Measurements from ENCODE around the gene MORC1.

MORC1 gene

DNA sequence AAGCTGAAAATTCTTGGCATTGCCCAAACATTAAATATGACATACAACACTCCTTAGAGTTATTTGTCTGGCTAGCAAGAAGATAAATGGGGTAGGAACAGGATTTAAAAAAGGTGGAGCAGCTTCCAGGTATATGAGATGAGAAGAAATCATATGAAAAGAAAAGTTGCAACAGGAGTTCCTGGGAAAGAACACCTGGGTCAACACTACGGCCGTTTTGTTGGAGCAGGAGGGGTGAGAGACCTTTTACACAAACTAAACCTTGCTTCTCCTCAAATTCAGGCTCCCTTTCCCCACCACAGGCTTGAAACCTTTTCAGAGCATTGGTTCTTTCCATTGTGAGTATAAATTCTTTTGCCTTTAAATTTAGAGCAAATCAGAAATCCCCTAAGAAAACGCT, 145.5 kb downstream of the MORC1 start:
- CTCF ChIA-PET: no interaction called here
- no peaks in the 10 kb centered on the region for H3K9me3 Mint-ChIP-seq
- no peak overlapping the region for H3K4me3 Mint-ChIP-seq
- no peak overlapping the region for H3K27ac Mint-ChIP-seq
- DNase-seq: no peak
- H3K27me3 Mint-ChIP-seq: peaks cover 7% of the 10 kb centered on the region
- no peaks in the 10 kb centered on the region for H3K36me3 Mint-ChIP-seq
- no peaks in the 10 kb centered on the region for H3K4me1 Mint-ChIP-seq

DNA sequence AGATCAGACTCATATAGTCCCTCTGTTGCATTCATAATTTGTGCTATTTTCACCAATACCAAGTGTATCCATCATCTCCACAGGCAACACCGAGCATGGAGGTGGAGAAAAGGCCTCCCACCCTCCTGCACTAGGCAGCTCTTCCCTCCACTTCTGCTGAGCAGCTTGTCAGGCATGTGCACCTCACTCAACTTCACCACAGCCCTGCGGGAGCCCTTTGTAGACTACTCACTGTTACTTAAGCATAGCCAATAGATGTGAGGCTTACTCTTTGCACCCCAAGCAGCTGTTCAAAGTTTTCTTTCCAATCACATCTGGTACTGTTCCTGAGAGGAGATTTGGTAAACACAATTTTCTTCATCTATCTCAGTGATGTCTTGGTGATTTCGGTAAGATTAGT, 147.4 kb downstream of the MORC1 start:
- no peak overlapping the region for H3K4me3 Mint-ChIP-seq
- no peaks in the 10 kb centered on the region for H3K36me3 Mint-ChIP-seq
- CTCF ChIA-PET: interaction anchor here (2.0 kb wide), 1 partner anchor 53 kb away, joined by 6 read pairs; no protein-coding TSS in a partner anchor
- no peak overlapping the region for H3K27ac Mint-ChIP-seq
- peaks cover 7% of the 10 kb centered on the region for H3K27me3 Mint-ChIP-seq
- H3K4me1 Mint-ChIP-seq: no peaks in the 10 kb centered on the region
- no peak for DNase-seq
- H3K9me3 Mint-ChIP-seq: no peaks in the 10 kb centered on the region

DNA sequence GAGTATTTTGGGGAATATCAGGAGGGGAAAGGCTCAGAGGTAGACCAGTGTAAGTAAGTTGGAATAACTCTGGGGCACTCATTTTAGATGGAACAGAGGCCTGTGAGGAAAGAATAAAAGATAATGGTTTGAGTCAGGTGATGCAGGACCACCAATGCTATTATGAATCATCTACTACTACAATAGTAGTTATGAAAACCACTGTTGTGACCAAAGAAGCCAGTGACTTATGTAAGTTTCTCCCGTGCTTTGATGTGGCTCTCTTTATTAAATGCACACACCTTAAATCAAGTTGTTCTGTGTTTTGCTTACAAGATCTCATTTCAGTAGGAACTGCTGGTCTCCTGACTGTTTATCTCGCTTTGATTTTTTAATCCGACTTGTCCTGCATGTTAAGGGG, 151.2 kb downstream of the MORC1 start:
- Mint-ChIP-seq H3K4me1 (no peaks in the 10 kb centered on the region), H3K36me3 (no peaks in the 10 kb centered on the region), H3K9me3 (no peaks in the 10 kb centered on the region)

DNA sequence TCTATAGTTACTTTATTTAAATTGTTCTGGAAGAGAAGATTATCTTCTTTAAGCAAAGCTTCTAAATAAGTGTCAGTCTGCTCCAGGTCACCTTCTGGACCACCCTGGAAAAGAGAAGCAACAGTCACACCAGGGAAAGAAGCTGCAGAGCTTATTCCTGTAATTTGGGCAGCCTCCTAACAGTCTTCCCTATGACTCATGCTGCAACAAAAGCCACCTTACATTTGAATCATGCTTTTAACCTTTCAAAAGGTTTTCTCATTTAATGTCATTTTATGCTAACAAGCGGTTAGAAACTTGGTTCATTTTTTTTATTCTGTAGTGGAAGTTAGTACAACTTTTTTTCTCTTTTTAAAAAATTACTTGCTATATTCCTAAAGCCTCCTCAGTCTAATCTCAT, 158.9 kb downstream of the MORC1 start:
- H3K4me3 Mint-ChIP-seq: no peak overlapping the region
- H3K4me1 Mint-ChIP-seq: no peaks in the 10 kb centered on the region
- no peaks in the 10 kb centered on the region for H3K9me3 Mint-ChIP-seq
- H3K36me3 Mint-ChIP-seq: no peaks in the 10 kb centered on the region
- no peak overlapping the region for H3K27ac Mint-ChIP-seq
- no peak for DNase-seq
- CTCF ChIA-PET: no interaction called here
- H3K27me3 Mint-ChIP-seq: peaks cover 8% of the 10 kb centered on the region

More for the DNA sequence above, 151.2 kb downstream of the MORC1 start:
- no peak overlapping the region for H3K27ac Mint-ChIP-seq
- CTCF ChIA-PET: no interaction called here
- no peaks in the 10 kb centered on the region for H3K27me3 Mint-ChIP-seq
- H3K4me3 Mint-ChIP-seq: no peak overlapping the region
- DNase-seq: no peak

DNA sequence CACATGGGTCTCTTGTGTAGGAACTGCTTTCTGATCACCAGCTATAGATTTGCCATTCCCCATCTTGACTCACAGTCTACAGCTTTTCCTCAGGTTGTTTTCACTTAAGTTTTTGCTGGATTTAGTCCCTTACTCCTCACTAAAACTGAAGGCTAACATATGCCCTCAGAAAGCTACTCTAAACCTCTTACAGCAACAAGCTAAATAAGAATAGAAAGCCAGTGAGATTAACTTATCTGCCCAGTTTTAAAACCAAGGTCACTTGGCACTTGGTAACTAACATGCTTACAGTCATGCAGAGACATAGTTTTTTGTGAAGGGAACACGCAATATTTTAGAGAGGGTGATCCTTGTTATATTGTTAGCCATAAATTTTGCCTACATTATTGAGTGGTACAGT, 164.2 kb downstream of the MORC1 start, which contains the start of gene GUCA1C:
Gene GUCA1C, minus strand, starts transcription at position 180 of the 400 bp plus-strand sequence. Its CDS starts 117 bp downstream, at position 63.
- no peak within 1 kb of the TSS for H3K27ac Mint-ChIP-seq
- CTCF ChIA-PET: no interaction called here
- DNase-seq: no peak
- H3K4me1 Mint-ChIP-seq: no peaks in the 10 kb centered on the region
- peaks cover 4% of the 10 kb centered on the region for H3K27me3 Mint-ChIP-seq
- H3K4me3 Mint-ChIP-seq: no peak within 1 kb of the TSS
- no peaks in the 10 kb centered on the region for H3K36me3 Mint-ChIP-seq
- no peaks in the 10 kb centered on the region for H3K9me3 Mint-ChIP-seq

DNA sequence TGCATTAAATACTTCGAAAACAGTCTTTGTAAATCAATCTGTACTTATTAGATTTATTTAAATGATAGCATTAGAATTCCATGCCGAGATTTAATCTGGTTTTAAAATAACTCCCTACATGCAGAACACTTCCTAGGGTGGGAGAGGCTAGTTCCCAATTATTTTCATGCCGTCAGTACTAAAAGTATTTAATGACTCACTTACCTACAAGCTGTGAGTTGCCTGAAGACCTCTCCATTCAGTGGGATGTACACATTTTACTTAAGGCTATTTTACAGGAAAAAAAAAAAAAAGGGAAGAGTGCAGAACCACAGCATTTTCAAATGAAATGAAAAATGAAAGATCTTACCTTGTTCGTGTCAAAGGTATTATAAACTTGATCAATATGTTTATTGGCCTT, 164.7 kb downstream of the MORC1 start:
- Mint-ChIP-seq H3K27me3 (peaks cover 4% of the 10 kb centered on the region), H3K4me1 (no peaks in the 10 kb centered on the region), H3K4me3 (no peak overlapping the region), H3K9me3 (no peaks in the 10 kb centered on the region), H3K27ac (no peak overlapping the region), H3K36me3 (no peaks in the 10 kb centered on the region)
- CTCF ChIA-PET: no interaction called here
- DNase-seq: no peak

DNA sequence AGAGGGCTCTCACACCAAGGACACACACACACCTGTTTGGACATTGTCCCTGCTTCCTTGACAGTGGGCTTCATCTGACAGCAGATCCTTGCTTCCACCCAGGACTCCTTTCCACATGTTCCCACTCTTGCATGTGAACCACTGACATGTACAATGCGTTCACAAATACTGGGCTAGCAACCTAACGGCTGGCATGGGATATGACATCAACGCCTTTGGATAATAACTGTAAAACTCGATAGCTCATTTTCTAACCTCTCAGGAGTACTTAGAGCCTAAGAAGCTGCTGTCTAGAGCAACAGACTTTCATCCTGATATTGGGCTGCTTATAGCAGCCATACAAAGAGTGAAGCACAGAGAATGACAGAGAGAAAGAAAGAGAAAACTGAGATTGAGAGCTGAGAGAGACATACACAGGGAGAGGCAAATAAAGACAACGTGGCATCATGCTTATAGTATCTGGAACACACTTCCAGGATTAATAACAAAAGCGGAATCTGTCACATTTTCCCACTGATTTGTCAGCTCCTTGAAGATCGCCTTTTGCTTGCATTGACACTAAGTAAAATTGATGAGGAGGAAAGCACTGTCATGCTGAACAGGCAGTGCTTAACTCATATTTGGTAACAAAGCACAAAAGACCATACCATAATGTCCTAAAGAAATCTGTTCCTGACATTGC, 166.0 kb downstream of the MORC1 start:
- DNase-seq: no peak
- peaks cover 4% of the 10 kb centered on the region for H3K27me3 Mint-ChIP-seq
- CTCF ChIA-PET: interaction anchor here (0.8 kb wide), 1 partner anchor 12 kb away, joined by 3 read pairs; no protein-coding TSS in a partner anchor
- H3K9me3 Mint-ChIP-seq: no peaks in the 10 kb centered on the region
- H3K27ac Mint-ChIP-seq: no peak overlapping the region
- no peaks in the 10 kb centered on the region for H3K36me3 Mint-ChIP-seq
- no peak overlapping the region for H3K4me3 Mint-ChIP-seq
- no peaks in the 10 kb centered on the region for H3K4me1 Mint-ChIP-seq

DNA sequence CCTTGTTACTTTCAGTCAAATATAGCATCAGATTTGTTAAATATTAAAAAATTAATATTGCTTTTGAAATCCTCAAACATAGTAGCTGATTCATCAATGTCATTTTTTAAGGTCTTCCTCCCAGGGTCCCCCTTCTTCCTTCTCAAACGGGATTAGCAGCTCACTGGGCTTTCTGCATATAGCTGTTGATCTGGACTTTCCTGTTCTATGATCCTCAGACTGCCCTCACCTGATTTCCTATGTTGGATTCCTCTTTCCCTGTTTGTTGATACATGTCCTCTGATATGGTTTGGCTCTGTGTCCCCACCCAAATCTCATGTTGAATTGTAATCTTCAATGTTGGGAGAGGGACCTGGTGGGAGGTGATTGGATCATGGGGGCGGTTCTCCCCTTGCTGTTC, 170.1 kb downstream of the MORC1 start:
- Mint-ChIP-seq H3K9me3 (no peaks in the 10 kb centered on the region), H3K27me3 (peaks cover 8% of the 10 kb centered on the region), H3K4me3 (no peak overlapping the region), H3K4me1 (no peaks in the 10 kb centered on the region), H3K36me3 (no peaks in the 10 kb centered on the region), H3K27ac (no peak overlapping the region)
- DNase-seq: no peak
- CTCF ChIA-PET: no interaction called here

DNA sequence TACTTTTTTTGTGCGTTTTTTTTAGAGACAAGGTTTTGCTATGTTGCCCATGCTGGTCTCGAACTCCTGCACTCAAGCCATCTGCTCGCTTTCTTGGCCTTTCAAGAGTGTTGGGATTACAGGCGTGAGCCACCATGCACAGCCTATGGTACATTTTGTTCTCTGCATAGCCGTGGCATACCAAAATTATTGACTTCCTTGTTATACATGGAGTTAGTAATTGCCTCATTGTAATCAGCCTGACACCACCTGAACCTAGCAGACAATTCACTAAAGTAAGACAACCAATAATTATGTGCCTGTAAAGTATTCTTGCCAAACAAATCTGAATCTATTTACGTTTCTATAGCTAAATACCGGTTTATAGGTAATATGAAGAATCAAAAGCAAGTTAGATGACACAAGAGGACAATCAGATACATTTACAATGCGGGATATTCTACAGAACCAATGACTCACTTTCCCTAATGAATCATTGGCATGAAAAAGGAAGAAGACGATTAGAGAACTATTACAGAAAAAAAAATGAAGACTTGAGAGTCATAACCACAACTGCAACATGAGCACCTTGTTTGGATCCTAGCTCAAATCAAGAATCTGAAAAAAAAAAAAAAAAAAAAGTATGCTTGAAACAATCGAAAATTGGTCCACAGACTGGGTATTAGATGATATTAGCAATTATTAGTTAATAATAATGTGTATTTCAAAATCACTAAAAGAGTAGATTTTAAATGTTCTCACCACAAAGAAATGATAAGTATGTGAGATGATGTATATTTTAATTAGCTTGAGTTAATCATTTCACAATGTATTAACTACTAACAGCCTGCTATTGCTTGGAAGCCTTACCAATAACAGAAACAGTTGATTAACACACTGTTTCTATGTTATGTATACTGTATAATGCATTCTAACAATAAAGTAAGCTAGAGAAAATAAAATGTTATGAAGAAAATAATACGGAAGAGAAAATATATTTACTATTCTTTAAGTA, 171.3 kb downstream of the MORC1 start:
- Mint-ChIP-seq H3K9me3 (no peaks in the 10 kb centered on the region), H3K27me3 (peaks cover 8% of the 10 kb centered on the region), H3K27ac (no peak overlapping the region), H3K4me1 (no peaks in the 10 kb centered on the region), H3K4me3 (no peak overlapping the region), H3K36me3 (no peaks in the 10 kb centered on the region)
- no peak for DNase-seq
- CTCF ChIA-PET: no interaction called here

DNA sequence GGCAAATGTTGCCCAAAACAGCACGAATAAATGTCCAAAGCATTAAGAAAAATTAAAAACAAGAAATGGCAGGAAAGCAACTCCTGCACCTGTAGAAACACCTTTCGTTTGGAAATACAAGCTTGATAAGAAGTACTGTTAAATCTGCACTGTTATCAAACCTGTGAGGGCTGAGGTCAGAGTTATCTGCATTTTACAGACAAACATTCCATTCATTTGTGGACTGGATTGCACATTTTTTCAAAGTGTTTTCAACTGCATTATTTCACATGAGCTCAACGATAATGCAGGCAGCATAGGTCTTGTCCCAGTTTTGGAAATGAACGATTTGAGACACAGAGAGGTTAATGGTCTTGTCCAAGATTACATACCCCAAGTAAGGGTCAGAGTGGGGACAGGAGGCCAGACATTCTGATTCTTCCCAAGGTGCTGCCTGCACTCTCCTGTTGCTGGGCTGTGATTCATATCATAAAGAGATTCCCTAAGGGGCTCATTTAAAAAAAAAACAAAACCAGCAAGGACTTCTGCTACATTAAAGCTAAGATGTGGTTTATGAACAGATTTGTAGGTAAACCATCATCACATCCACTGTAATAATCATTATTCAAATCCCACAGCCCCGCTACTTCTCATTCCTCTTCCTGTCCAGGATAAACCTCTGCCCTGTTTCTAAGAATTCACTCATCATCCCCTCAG, 177.2 kb downstream of the MORC1 start:
- Mint-ChIP-seq H3K27me3 (peaks cover 4% of the 10 kb centered on the region), H3K9me3 (no peaks in the 10 kb centered on the region), H3K27ac (no peak overlapping the region), H3K4me1 (no peaks in the 10 kb centered on the region), H3K36me3 (no peaks in the 10 kb centered on the region), H3K4me3 (no peak overlapping the region)
- CTCF ChIA-PET: interaction anchor here (0.6 to 1.1 kb wide), 2 partner anchors 11 to 83 kb away, joined by 3 read pairs; no protein-coding TSS in a partner anchor
- DNase-seq: no peak

DNA sequence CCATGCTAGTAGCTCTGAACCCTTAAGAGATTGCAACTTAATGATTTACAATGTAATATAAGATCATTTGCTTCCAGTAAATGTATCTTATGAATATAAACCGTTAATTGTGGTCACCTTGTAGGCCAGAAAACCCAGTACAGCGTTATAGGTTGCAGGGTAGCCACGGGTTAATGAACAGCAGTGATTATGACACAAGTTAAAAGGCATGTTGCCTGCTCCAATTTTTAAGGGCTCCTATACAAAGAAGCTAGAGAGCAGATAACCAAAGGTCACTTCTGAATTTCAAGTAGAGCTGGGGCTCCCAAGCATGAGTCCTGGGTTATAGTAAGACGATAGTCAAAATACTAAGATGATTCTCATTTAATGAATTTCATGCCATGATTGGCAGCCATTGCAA, 177.8 kb downstream of the MORC1 start:
- CTCF ChIA-PET: interaction anchor here (0.6 kb wide), 1 partner anchor 12 kb away, joined by 3 read pairs; no protein-coding TSS in a partner anchor

DNA sequence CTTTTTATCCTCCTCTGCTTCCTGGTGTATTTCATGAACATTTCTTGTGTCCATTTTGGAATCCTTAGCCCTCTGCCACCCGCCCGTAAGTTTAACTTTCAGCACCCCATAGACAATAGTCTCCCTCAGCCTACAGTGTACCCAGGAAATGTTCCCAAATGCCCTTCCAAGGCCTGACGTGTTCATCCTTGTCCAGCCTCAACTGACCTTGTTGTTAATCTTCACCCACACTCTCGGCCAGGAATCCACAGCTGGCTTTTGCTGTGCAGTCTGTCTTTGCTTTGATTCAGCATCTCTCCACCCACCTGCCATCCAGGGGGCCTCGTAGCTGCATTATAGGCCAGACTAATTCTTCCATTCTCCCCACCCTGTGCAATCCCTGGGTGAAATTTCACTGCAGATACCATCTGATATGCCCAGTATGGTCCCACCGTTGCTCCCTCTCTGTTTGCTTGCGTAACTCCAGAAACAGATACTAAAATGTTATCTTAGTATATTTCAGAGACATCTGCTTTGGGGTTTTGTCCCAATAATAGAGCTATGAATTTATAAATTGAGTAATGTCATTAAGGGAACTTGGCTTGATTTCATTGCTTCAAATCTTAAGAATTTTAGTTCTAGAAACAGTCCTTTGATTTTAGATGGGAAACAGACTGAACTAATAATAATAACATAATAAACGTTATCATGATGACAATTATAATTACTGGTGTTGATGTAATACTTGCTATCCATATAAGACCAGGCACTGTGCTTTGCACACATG, 180.8 kb downstream of the MORC1 start:
- no peak overlapping the region for H3K27ac Mint-ChIP-seq
- no peak for DNase-seq
- no peak overlapping the region for H3K4me3 Mint-ChIP-seq
- H3K27me3 Mint-ChIP-seq: no peaks in the 10 kb centered on the region
- no peaks in the 10 kb centered on the region for H3K4me1 Mint-ChIP-seq
- CTCF ChIA-PET: interaction anchor here (0.9 to 1.8 kb wide), 2 partner anchors 21 to 86 kb away, joined by 3 to 4 read pairs; no protein-coding TSS in a partner anchor
- H3K9me3 Mint-ChIP-seq: peaks cover 3% of the 10 kb centered on the region
- no peaks in the 10 kb centered on the region for H3K36me3 Mint-ChIP-seq

More for the DNA sequence above, 177.8 kb downstream of the MORC1 start:
- peaks cover 4% of the 10 kb centered on the region for H3K27me3 Mint-ChIP-seq
- no peak for DNase-seq
- H3K9me3 Mint-ChIP-seq: no peaks in the 10 kb centered on the region
- no peak overlapping the region for H3K4me3 Mint-ChIP-seq
- no peaks in the 10 kb centered on the region for H3K4me1 Mint-ChIP-seq
- no peak overlapping the region for H3K27ac Mint-ChIP-seq
- no peaks in the 10 kb centered on the region for H3K36me3 Mint-ChIP-seq

DNA sequence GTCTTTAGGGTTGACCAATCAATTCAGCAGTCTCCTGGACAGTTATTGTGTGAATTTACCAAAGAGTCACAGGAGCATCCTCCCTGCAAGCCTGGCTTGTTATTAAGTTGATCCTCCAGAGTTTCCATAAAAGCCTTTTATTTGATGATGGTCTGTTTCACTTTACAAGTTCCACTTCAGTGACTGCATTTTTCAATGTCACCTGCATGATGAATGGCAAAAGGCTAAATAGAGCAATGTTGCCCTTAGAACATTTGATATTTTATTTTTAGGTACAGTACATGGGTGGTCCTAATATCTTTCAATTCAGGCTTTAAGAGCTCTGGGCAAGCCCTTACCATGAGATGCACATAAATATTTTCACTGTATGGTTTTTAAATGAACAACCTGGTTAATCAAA, 186.9 kb downstream of the MORC1 start:
- no peak overlapping the region for H3K4me3 Mint-ChIP-seq
- H3K4me1 Mint-ChIP-seq: no peaks in the 10 kb centered on the region
- no peak overlapping the region for H3K27ac Mint-ChIP-seq
- peaks cover 6% of the 10 kb centered on the region for H3K27me3 Mint-ChIP-seq
- DNase-seq: no peak
- no peaks in the 10 kb centered on the region for H3K36me3 Mint-ChIP-seq
- CTCF ChIA-PET: no interaction called here
- H3K9me3 Mint-ChIP-seq: peaks cover 5% of the 10 kb centered on the region

All from activated naive CD4-positive, alpha-beta T cell treated with anti-CD3 and anti-CD28 coated beads, Interleukin-2, amount 10 ng/mL, durations not matched to agents 7 days and 5 days (primary cell).